GM21529 (cell line): Measurements from ENCODE around the gene ARMS2.

Experiments used
- ATAC-seq: cut with Tn5 transposase; IDR thresholded peaks from one replicate; pipeline ENCODE4 v1.9.1; 2021; ENCODE audit not compliant: unreplicated experiment

The ARMS2 gene

GRCh38 chr10:122469848-122470247 is 15.4 kb downstream of the ARMS2 start:
- ATAC-seq = no peak

DNA sequence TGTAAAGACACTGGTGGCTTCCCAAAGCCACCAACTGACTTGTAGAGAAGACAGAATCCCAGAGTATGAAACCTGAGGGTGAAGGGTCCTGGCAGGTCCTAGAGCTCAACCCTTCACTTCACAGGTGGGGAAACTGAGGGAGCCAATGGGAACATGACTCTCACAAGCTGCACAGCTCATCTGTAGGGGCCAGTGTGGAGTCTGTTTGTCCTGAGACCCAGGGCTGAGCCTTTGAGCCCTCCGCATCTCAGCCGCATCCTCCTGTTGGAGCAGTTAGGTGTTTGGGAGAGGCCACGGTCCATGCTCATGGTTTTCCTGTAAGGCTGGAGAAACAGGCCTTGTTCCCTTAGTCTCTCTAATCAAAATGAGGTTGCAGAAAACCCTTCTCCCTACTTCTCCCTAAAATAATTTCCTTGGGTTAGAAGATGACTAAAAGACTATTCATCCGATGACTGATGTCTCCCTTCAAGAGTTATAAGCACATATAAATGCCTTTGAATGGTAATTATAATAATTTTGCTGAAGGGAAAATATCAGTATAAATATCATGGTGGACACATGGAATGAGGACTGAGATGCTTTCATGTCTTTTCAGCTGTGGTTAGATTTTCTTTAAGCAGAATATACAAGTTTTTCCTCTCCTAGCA is 17.2 kb downstream of the ARMS2 start:
- ATAC-seq = no peak

GRCh38 chr10:122473116-122473515 is 18.7 kb downstream of the ARMS2 start:
- no peak for ATAC-seq

DNA sequence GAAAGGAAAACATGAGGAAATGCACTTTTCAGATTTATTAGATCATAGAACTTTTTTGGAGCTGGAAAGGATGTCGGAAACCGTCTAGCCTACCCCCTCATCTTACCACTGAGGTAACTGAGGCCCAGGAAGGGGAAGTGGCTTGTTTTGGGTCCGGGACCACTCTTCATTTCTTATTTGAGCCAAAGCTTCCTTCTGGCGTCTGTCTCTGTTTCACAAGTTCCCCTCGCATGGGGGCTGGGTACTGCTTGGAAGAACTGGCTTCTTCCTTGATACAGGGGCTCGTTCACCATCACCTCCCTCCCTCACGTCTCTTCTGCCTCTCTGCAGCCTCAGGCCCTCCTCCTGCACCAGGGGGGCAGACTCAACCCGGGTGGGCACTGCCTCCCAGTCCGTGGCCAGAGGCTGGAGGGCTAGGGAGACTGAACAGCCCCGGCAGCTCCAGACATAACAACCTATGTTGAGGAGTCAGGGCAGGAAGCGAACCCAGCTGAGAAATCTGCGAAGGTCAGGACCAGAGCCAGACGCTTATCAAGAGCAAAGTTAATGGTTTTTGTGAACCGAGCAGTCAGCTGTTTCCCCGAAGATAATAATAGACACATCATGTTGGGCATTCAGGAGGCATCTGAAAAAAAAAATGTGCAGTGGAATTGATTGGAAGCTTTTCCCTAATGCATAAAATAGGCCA is 19.8 kb downstream of the ARMS2 start:
- ATAC-seq = no peak

GRCh38 chr10:122475100-122475499 is 20.6 kb downstream of the ARMS2 start:
- ATAC-seq = no peak

DNA sequence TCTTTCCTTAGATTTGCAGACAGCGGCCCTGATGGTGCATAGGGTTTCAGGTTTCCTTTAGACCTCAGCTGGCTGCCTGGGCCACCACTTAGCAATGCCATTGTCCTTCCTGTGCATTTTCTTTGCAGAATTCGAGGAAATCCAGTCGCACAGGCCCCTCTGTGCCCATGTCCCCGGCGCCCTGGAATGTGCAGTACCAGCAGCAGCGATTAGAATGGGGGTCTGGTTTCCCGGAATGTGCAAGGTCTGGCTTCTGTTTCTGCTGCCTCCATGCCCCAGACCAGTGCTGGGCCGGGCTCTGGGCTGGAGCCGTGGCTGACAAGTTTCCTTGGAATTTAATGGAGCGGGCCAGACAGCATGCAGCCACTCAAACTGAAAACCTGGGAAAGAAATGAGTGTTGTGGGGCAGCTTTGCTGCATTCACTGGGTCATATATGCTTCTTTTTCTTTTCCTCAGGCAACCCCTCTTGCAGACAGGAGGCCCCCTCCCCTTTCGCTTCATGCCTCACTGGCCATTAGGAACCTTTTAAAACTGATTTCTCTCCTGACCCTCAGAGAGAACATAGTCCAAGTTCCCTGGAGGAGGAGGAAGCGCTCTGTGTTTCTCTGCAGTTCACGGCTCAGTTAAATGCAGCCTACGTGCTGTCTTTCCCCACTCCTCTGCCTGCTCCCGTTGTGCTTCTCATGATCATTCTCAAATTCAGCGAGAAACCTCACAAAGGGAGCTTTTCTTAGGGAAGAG is 21.3 kb downstream of the ARMS2 start:
- ATAC-seq = no peak

DNA sequence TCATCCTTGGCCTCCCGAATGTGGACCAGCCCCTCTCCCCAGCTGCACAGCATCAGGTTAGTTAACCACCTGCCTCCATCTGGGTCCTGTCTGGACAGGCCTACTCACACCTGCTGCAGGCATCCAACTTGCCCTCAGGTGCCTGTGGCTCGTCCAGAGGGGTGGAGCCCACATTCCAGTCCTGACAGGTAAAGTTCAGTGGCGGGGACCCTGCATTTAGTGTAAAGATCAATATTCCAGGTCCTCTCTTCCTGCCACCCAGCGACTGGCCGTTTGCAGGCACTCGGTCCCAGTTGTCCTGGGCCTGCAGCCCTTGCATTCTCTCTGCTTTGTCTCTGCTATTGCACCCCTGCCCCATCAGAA is 21.9 kb downstream of the ARMS2 start:
- ATAC-seq = no peak

- ATAC-seq = no peak
Measured at GRCh38 chr10:122477436-122477835, 23.0 kb downstream of the ARMS2 start.

GRCh38 chr10:122478971-122479370 is 24.5 kb downstream of the ARMS2 start:
- no peak for ATAC-seq

DNA sequence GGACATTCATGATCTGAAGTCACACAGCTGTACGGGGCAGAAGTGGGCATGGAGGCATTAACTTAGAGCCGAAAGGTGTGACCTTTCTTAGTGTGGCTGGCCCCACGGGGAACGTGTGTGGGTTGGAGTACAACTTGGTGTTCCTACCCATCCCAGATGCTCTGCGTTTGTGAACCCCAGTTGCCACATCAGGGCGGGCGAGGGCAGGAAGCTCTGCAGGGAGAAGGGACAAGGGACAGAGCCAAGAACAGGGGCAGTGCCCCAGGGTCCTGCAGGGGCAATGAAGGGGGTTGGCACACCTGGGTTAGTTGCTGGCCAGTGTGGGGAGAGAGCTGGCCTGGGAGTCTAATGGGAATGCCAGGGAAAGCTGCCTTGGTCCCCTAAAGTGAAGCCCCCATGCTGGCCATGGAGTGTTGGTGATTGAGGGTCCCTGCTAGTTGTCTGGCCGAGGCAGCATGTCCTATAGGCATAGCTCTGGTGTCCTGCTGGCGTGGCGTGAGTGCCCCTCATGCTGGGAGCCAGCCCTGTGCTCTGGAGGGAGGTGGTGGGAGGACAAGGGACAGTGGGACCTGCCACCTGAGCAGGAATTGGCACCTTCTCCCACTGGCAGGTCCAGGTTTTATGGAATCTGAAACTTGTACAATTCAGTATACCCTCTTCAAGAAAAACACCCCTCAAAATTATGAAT is 25.8 kb downstream of the ARMS2 start:
- no peak for ATAC-seq

GRCh38 chr10:122481296-122482056 is 27.0 kb downstream of the ARMS2 start:
- no peak for ATAC-seq

DNA sequence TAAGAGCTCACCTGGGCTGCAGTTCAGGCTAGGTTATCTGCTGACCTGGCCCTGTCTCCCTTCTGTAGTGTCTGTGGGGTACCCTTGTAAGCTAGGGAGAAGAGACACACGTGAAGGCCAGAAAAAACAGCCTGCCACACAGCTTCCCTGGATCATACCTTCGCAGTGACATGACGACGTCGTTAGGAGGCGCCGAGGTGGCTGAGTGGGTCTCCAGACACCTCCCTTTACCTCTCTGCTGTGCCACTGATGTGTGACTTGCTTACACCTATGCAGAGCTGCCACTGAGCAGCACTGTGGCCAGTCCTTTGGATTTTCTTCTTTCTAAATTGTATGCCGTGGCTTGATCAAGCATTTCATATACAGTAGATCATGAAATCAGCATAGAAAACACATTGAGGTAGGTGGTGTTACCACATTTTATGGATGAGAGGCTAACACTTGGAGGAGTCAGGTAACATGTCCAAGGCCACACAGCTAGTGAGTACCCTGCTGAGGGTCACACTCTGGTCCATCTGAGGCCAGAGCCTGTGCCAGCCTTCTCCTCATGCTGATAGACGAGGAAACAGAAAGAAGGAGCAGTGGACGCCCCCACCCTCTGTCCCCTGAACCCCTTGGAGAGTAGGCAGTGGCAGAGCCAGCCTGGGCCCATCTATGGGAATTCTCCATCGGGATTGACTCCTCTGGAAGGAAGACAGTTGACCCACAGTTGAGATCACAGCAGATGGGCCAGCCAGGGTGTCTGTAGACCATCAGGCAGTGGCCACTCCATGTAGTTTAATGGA is 30.0 kb downstream of the ARMS2 start:
- no peak for ATAC-seq

- no peak for ATAC-seq
Measured at GRCh38 chr10:122485670-122486069, 31.2 kb downstream of the ARMS2 start.

- ATAC-seq = no peak
Measured at GRCh38 chr10:122486406-122487080, 32.1 kb downstream of the ARMS2 start.

- ATAC-seq = no peak
Measured at GRCh38 chr10:122487174-122487765, 32.8 kb downstream of the ARMS2 start.

DNA sequence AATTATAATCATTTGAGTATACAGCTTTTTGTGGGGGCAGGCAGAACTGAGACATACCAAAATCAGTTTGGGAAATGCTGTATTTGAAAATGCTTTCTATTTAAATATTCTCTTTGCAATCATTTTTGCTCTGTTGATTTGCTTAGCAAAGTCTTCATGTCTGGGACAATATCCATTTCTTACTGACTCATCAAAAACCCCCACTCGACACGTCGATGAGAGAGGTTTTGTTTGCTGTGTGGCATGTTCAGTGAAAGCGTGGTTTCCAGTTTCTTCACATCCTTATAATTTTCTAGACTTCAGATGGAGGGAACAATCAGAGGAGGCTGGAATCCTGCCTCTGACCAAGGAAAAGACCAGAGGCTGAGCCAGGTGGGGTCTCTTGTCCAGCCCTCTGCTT is 35.8 kb downstream of the ARMS2 start:
- no peak for ATAC-seq

DNA sequence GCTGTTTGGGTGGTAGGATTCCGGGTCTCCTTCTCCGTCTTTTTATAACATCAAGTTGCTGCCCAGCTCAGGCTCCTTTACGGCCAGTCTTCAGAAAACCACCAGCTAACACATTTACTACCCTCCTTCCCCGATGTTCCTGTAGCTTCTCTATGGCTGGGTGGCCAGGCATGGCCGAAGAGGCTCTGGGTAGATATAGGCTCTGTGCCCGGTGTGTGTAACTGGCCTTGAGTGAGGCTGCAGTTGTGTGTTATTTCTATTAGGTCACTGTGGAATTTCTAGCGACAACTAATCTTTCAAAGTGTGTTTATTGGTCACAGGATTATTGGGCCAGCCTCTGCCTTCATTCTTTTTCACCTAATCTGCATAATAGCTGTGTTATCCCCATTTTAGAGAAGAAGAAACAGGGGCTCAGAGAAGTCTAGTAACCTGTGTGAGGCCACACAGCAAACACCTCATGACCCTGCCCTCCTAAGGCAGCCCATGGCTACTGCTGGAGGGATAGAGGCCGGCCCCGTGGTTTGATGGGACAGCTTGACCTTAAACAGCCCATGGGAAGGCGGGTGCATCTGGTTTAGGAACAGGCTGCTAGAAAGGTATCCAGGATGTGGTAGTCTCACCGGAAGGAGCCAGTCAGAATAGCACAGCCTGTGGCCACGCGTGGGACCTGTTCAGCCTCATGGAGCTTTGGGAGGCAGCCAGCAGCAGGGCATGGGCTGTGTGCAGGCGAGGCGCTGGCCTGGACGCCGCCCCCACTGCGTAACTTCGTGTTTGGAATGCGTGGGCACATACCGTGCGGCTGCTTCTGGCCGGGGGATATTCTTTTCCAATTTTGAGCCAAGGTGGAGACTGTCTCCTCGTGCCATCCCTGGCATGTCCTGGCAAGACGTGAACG is 36.6 kb downstream of the ARMS2 start:
- no peak for ATAC-seq

- ATAC-seq = no peak
Measured at GRCh38 chr10:122492006-122492405, 37.6 kb downstream of the ARMS2 start.
